Subcutaneous abdominal adipose tissue (tissue), 5 donors: ENCODE data around the gene LASP1NB.
"Not testable (repeated sequence)": the region's sequence is repeated elsewhere in the genome, so short reads cannot be mapped to it uniquely, and the experiment has no call there.

Source experiments
- H3K27ac ChIP-seq: one replicate; pipeline ENCODE4 v1.7.0; 2013; ENCODE audit warnings: low read depth, mild to moderate bottlenecking, inconsistent platforms, low read length, moderate library complexity
- H3K27me3 ChIP-seq, 5 donors: one replicate each; pipeline ENCODE4 v1.7.0; 2013; ENCODE audit warnings: low read length in 5 of 5, inconsistent platforms in 1 of 5; ENCODE audit not compliant: control insufficient read depth in 5 of 5, insufficient read depth in 4 of 5
- H3K36me3 ChIP-seq, 5 donors: one replicate each; pipeline ENCODE4 v1.7.0; 2013; ENCODE audit warnings: low read length in 5 of 5; ENCODE audit not compliant: control insufficient read depth in 5 of 5, insufficient read depth in 5 of 5
- H3K4me1 ChIP-seq, 5 donors: one replicate each; pipeline ENCODE4 v1.7.0; 2013; ENCODE audit warnings: low read length in 5 of 5, mild to moderate bottlenecking in 3 of 5, moderate library complexity in 1 of 5; ENCODE audit not compliant: control insufficient read depth in 5 of 5, insufficient read depth in 5 of 5
- H3K4me3 ChIP-seq, 5 donors: one replicate each; pipeline ENCODE4 v1.7.0; 2013; ENCODE audit warnings: low read length in 5 of 5, low read depth in 1 of 5
- H3K9ac ChIP-seq, 5 donors: one replicate each; pipeline ENCODE4 v1.7.0; 2013; ENCODE audit warnings: low read length in 5 of 5, mild to moderate bottlenecking in 4 of 5, moderate library complexity in 3 of 5
- H3K9me3 ChIP-seq, 5 donors: one replicate each; pipeline ENCODE4 v1.7.0; 2013; ENCODE audit warnings: low read length in 5 of 5; ENCODE audit not compliant: control insufficient read depth in 5 of 5
- donor health status: healthy.
- donor health status: healthy.
- donor health status: healthy.
- donor health status: healthy.
- donor health status: healthy.

Gene LASP1NB

DNA sequence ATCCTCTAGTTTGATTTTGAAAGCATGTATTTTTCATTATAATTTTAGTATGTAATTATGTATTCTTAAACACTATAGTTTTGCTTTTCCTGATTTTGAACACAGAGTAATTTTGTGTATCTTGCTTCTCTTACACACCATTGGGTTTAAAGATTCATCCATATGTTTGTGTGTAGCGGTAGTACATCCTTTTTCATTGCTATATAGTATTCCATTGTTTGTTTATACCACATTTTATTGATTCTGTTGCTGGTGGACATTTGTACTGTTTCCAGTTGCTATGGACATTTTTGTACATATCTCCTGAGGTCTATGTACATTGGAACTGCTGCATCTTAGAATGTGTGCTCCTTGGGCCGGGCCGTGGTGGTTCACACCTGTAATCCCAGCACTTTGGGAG is 20.5 kb upstream of the LASP1NB start:
- H3K36me3 ChIP-seq, result peaks cover 0 to 42% (median 15%) of the 10 kb centered on the region in 5 donors
- H3K4me1 ChIP-seq, result peaks cover 12 to 75% (median 67%) of the 10 kb centered on the region in 5 donors
- no peaks in the 10 kb centered on the region for H3K9me3 ChIP-seq
- H3K4me3 ChIP-seq, result no peak overlapping the region
- H3K27me3 ChIP-seq, result no peaks in the 10 kb centered on the region
- peak overlapping the region; percentile 87 for H3K27ac ChIP-seq
- H3K9ac ChIP-seq, result no peak overlapping the region

DNA sequence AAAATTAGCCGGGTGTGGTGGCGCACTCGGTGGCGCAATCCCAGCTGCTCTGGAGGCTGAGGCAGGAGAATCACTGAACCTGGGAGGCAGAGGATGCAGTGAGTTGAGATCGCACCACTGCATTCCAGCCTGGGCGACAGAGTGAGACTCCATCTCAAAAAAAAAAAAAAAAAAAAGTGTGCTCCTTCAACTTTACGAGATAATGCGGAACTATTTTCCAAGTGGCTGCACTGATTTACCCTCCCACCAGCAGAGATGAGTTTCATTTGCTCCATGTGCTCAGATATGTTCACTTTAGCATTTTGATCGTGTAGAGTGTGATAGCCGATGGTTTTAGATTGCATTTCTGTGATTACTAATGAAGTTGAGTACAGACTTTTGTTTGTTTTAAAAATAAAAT is 20.0 kb upstream of the LASP1NB start:
- Histone ChIP-seq H3K9ac (no peak overlapping the region), H3K36me3 (peaks cover 0 to 42% (median 17%) of the 10 kb centered on the region in 5 donors), H3K27ac (peak overlapping the region; percentile 30), H3K4me3 (no peak overlapping the region), H3K4me1 (peaks cover 12 to 70% (median 63%) of the 10 kb centered on the region in 5 donors), H3K9me3 (no peaks in the 10 kb centered on the region), H3K27me3 (no peaks in the 10 kb centered on the region)

DNA sequence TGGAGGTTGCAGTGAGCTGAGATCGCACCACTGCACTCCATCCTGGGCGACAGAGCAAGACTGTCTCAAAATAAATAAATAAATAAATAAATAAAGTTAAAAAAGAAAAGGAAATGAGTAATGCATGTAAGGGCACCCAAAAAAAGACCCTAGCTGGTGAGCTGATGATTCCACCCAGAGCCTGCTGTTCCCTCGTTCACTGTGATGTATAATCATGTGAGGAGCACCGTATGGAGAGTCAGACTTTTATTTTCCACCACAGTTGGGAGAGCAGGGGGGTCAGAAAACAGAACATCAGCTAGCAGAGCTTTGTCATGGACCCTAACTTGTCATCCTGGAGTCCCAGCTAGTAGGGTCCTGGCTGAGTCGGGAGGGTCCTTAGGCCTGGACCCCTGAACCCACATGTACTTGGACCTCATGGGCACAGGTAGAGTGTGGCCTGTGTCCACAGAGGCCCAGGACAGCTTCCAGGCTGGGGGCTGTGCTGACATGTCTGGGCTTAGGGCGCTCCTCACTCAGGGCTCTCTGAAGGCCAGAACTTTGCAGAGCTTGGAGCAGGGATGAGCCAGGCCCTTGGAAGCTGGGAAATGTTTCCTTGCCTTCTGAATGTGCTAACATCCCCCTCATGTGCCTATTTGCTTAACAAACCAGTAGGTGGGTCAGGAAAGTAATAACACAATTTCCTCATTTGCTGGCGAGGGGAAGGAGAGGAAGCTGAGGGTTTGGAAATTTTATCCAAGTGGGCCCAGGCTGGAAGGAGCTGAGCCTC is 18.8 kb upstream of the LASP1NB start:
- H3K27ac ChIP-seq, result peak overlapping the region; percentile 81
- peaks cover 2 to 61% (median 55%) of the 10 kb centered on the region in 5 donors for H3K4me1 ChIP-seq

DNA sequence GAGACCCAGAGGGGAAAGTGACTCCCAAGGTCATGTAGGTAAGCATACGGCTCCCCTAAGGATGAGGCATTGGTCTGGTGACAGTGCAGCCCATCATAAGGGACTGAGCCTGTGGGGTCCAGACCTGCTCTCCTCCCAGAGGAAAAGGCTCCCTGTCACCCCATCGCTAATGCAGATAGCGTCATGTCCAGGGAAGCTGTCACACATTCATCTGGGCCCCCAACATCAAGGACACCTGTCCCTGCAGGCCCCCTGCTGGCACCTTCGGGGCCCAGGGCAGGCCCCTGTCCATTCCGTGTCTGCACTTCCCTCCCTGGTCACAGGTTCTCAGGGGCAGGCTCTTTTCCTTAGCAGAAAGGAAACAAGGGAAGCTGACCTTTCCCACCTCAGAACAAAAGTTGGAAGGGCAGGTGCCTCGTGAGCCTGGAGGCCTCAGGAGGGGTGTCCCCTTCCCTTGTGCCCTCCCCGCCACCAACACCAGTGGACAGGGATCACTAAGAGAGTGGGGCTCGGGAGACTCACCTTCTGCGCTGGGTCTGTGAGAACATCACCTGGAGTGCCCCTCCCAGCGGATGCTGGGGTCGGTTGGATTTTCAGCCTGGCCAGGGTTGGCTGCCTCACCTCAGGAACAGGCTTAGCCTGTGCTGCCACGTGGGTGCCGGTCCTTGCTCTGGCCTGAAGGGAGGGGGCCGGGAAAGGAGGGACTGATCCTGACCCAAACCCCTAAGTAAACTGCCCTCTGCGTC is 17.3 kb upstream of the LASP1NB start:
- no peaks in the 10 kb centered on the region for H3K27me3 ChIP-seq
- peaks cover 6 to 63% (median 56%) of the 10 kb centered on the region in 5 donors for H3K4me1 ChIP-seq
- peaks cover 0 to 58% (median 22%) of the 10 kb centered on the region in 5 donors for H3K36me3 ChIP-seq
- H3K9me3 ChIP-seq, result no peaks in the 10 kb centered on the region
- H3K27ac ChIP-seq, result peak overlapping the region; percentile 81
- H3K9ac ChIP-seq, result peak overlapping the region in 3 of 5 donors; percentile 3 to 60 (median 45)
- peak overlapping the region in 1 of 5 donors; percentile 6 for H3K4me3 ChIP-seq

More for the DNA sequence above, 18.8 kb upstream of the LASP1NB start:
- H3K27me3 ChIP-seq, result no peaks in the 10 kb centered on the region
- H3K9me3 ChIP-seq, result no peaks in the 10 kb centered on the region
- no peak overlapping the region for H3K4me3 ChIP-seq
- H3K36me3 ChIP-seq, result peaks cover 0 to 54% (median 24%) of the 10 kb centered on the region in 5 donors
- H3K9ac ChIP-seq, result peak overlapping the region in 4 of 5 donors; percentile 22 to 57 (median 56)

DNA sequence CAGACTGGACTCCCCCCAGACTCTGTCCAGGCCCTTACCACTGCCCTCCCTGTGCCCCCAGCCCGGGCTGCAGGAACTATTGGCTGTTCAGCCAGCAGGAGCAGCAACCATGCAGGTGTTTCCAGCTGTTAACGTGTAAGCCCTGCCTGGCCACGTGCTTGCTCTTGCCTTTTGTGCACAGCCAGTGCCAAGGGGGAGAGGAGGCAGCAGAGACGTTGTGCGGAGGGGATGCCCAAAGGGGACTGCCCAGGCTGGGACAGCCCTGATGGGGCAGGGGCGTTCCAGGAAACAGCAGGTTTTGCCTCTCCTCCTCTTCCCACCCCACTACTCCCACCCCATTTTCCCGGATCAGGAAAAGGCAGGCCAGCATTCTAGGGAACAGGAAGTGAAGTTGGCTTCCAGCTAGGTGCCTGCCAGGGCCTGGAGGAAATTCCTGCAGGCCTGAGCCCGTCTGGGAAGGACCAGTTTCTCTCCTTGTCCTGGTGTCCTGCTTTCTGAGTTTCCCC is 16.7 kb upstream of the LASP1NB start:
- H3K9me3 ChIP-seq, result no peaks in the 10 kb centered on the region
- H3K4me3 ChIP-seq, result peak overlapping the region in 1 of 5 donors; percentile 6
- peaks cover 0 to 57% (median 24%) of the 10 kb centered on the region in 5 donors for H3K36me3 ChIP-seq
- H3K27me3 ChIP-seq, result no peaks in the 10 kb centered on the region
- peak overlapping the region in 1 of 5 donors; percentile 60 for H3K9ac ChIP-seq
- H3K4me1 ChIP-seq, result peaks cover 8 to 62% (median 56%) of the 10 kb centered on the region in 5 donors
- H3K27ac ChIP-seq, result peak overlapping the region; percentile 81

DNA sequence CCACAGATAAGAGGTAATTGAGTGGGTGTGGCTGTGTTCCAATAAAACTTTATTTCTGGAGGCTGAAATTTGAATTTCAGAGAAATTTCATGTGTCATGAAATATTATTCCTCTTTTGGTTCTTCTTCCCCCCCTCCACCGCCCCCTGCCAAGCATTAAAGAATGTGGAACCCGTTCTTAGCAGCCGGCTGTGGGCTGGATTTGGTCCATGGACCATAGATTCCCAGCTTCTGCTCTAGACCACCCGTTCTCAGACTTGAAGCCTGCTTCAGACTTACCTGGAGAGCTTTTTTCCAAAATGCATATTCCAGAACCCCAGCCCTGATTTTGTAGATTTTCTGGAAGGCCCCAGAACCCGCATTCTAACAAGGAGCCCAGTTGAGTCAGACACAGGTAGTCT is 15.1 kb upstream of the LASP1NB start:
- Histone ChIP-seq H3K4me3 (no peak overlapping the region), H3K36me3 (peaks cover 0 to 64% (median 36%) of the 10 kb centered on the region in 5 donors), H3K9ac (no peak overlapping the region), H3K27ac (no peak overlapping the region), H3K27me3 (no peaks in the 10 kb centered on the region), H3K9me3 (no peaks in the 10 kb centered on the region), H3K4me1 (peaks cover 14 to 73% (median 68%) of the 10 kb centered on the region in 5 donors)

DNA sequence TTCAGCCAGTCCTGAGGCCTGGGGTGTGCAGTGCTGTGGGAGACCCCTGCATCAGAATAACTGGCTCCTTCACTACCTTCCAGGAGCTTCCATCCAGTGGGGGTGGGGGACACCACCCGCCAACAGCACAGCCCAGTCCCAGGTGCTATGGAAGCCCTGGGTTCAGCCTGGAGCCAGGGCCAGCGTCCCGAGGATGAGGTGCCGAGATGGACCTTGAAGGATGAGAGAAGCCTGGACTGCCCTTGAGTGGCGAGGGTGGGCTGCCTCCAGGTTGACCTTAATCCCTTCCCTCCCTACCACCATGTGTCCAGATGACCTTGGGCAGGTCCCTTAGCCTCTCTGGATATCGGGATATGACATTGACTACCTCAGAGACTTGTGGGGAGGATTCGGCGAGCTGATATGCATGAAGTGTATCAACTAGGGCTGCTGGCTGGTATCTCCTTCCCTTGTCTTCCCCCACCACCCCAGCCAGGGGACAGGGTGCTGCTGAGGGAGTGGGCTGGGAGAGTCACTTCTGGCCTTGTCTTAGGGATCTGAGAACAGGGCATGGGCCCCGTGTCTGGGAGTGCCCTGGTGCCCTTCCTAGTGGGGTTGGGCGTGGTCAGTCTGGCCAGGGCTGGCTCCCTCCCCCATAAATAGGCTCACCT is 14.2 kb upstream of the LASP1NB start:
- Histone ChIP-seq H3K9me3 (no peaks in the 10 kb centered on the region), H3K9ac (peak overlapping the region in 1 of 5 donors; percentile 41), H3K27me3 (no peaks in the 10 kb centered on the region), H3K4me1 (peaks cover 14 to 72% (median 65%) of the 10 kb centered on the region in 5 donors), H3K4me3 (no peak overlapping the region), H3K36me3 (peaks cover 0 to 71% (median 45%) of the 10 kb centered on the region in 5 donors), H3K27ac (peak overlapping the region; percentile 59)

DNA sequence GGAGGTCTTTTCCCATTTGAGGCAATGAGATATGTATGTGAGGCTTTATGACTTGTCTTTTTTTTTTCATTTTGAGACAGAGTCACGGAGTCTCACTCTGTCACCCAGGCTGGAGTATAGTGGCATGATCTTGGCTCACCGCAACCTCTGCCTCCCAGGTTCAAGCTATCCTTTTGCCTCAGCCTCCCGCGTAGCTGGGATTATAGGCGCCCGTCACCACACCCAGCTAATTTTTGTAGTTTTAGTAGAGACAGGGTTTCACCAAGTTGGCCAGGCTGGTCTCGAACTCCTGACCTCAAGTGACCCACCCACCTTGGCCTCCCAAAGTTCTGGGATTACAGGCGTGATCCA is 13.7 kb upstream of the LASP1NB start:
- not testable (repeated sequence) for H3K9me3 ChIP-seq, H3K4me3 ChIP-seq, H3K27me3 ChIP-seq
- Histone ChIP-seq H3K4me1 (peaks cover 14 to 69% (median 60%) of the 10 kb centered on the region in 5 donors), H3K9ac (peak overlapping the region in 1 of 5 donors; percentile 41), H3K36me3 (peaks cover 0 to 73% (median 47%) of the 10 kb centered on the region in 5 donors), H3K27ac (peak overlapping the region; percentile 59)

DNA sequence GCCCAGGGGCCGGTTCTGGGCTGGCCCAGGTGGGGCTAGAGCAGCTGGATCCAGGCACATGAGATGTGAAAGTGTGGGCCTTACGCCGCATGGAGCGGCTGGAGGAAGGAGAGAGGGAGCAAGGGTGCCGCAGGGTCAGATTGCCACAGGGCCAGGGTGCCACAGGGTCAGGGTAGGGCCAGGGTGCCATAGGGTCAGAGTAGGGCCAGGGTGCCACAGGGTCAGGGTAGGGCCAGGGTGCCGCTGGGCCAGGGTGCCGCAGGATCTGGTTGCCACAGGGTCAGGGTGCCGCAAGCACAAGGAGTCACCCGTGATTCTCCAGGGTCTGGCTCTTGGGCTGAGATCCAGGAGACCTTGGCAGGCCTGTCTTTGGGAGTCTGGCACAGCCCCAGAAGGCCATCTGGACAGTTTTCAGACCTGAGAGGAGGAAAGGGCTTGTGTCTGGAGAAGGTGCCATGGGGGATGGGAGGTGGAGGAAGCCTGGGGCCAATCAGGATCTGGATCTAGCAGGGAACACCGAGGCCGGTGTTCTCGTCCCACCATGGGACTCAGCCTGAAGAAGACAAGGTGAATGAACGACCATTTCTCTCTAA is 13.1 kb upstream of the LASP1NB start:
- Histone ChIP-seq H3K27ac (peak overlapping the region; percentile 59), H3K4me3 (peak overlapping the region in 2 of 5 donors; percentile 23 to 25), H3K9ac (peak overlapping the region in 3 of 5 donors; percentile 13 to 32 (median 28)), H3K4me1 (peaks cover 13 to 62% (median 54%) of the 10 kb centered on the region in 5 donors), H3K36me3 (peaks cover 0 to 74% (median 53%) of the 10 kb centered on the region in 5 donors), H3K27me3 (no peaks in the 10 kb centered on the region), H3K9me3 (no peaks in the 10 kb centered on the region)
